Effector memory CD4-positive, alpha-beta T cell (primary cell): ENCODE results near the gene LYPD6.
"Not testable (repeated sequence)": the region's sequence is repeated elsewhere in the genome, so short reads cannot be mapped to it uniquely, and the experiment has no call there.

Experiments used
- DNase-seq, 3 donors: peaks; one replicate each; pipeline ENCODE4 v3.0.0-alpha.2; 2020
- H3K27ac ChIP-seq: 2 replicates; pipeline ENCODE4 v1.7.0; 2013; ENCODE audit warnings: mild to moderate bottlenecking, low read length, moderate library complexity; ENCODE audit not compliant: insufficient read depth, poor library complexity, severe bottlenecking
- H3K27me3 ChIP-seq: replicated peaks from 2 replicates; pipeline ENCODE4 v1.7.0; 2013; ENCODE audit warnings: mild to moderate bottlenecking, low read length; ENCODE audit not compliant: insufficient read depth, control insufficient read depth, poor library complexity, severe bottlenecking
- H3K36me3 ChIP-seq: 2 replicates; pipeline ENCODE4 v1.7.0; 2013; ENCODE audit warnings: mild to moderate bottlenecking, low read length, moderate library complexity; ENCODE audit not compliant: control insufficient read depth, insufficient read depth
- H3K4me1 ChIP-seq: 2 replicates; pipeline ENCODE4 v1.7.0; 2013; ENCODE audit warnings: low read length, mild to moderate bottlenecking; ENCODE audit not compliant: control insufficient read depth, insufficient read depth, poor library complexity, severe bottlenecking
- H3K4me3 ChIP-seq: 2 replicates; pipeline ENCODE4 v1.7.0; 2013; ENCODE audit warnings: low read length, low read depth, mild to moderate bottlenecking; ENCODE audit not compliant: insufficient read depth, poor library complexity, severe bottlenecking
- H3K9me3 ChIP-seq: 2 replicates; pipeline ENCODE4 v1.7.0; 2013; ENCODE audit warnings: mild to moderate bottlenecking, low read length, moderate library complexity; ENCODE audit not compliant: control insufficient read depth

Gene LYPD6

GRCh38 chr2:149486664-149487063 lies 156.3 kb downstream of the LYPD6 start:
- Histone ChIP-seq H3K4me1 (no peaks in the 10 kb centered on the region), H3K4me3 (no peak overlapping the region), H3K27me3 (no peaks in the 10 kb centered on the region), H3K27ac (no peak overlapping the region), H3K9me3 (no peaks in the 10 kb centered on the region), H3K36me3 (no peaks in the 10 kb centered on the region)
- DNase-seq, result no peak

DNA sequence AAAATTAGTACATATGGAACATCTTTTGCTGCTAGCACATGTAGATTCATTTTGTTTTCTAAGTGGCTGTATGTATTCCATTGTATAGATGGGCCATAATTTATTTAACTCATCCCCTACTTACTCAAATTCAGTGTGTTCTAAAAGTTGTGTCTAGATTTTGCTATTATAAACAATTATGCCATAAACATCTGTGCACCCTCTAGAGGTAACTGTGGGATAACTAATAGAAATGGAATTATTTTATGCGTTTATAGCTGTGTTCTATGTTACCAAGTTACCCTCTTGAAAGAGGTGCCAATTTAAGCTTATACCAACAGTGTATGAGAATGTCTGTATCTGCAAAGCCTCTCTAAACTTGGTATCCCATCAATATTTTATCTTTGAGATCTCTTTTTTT lies 156.8 kb downstream of the LYPD6 start:
- no peaks in the 10 kb centered on the region for H3K4me1 ChIP-seq
- H3K4me3 ChIP-seq, result no peak overlapping the region
- H3K9me3 ChIP-seq, result no peaks in the 10 kb centered on the region
- no peaks in the 10 kb centered on the region for H3K27me3 ChIP-seq
- no peak for DNase-seq
- no peaks in the 10 kb centered on the region for H3K36me3 ChIP-seq
- H3K27ac ChIP-seq, result no peak overlapping the region

- Histone ChIP-seq H3K27me3 (no peaks in the 10 kb centered on the region), H3K4me3 (no peak overlapping the region), H3K36me3 (no peaks in the 10 kb centered on the region), H3K27ac (no peak overlapping the region), H3K9me3 (no peaks in the 10 kb centered on the region), H3K4me1 (no peaks in the 10 kb centered on the region)
- DNase-seq, result no peak
Measured at GRCh38 chr2:149488706-149489440, 158.5 kb downstream of the LYPD6 start.

- no peaks in the 10 kb centered on the region for H3K9me3 ChIP-seq
- H3K27me3 ChIP-seq, result no peaks in the 10 kb centered on the region
- H3K36me3 ChIP-seq, result no peaks in the 10 kb centered on the region
- H3K4me3 ChIP-seq, result no peak overlapping the region
- no peaks in the 10 kb centered on the region for H3K4me1 ChIP-seq
- H3K27ac ChIP-seq, result no peak overlapping the region
- no peak for DNase-seq
Measured at GRCh38 chr2:149489452-149489851, 159.1 kb downstream of the LYPD6 start.

- H3K4me1 ChIP-seq, result no peaks in the 10 kb centered on the region
- H3K27me3 ChIP-seq, result no peaks in the 10 kb centered on the region
- DNase-seq, result no peak
- no peaks in the 10 kb centered on the region for H3K9me3 ChIP-seq
- H3K27ac ChIP-seq, result no peak overlapping the region
- no peak overlapping the region for H3K4me3 ChIP-seq
- no peaks in the 10 kb centered on the region for H3K36me3 ChIP-seq
Measured at GRCh38 chr2:149490296-149490695, 159.9 kb downstream of the LYPD6 start.

GRCh38 chr2:149492923-149493322 lies 162.5 kb downstream of the LYPD6 start:
- Histone ChIP-seq H3K27me3 (no peaks in the 10 kb centered on the region), H3K4me1 (no peaks in the 10 kb centered on the region), H3K9me3 (no peaks in the 10 kb centered on the region), H3K36me3 (no peaks in the 10 kb centered on the region), H3K4me3 (no peak overlapping the region), H3K27ac (no peak overlapping the region)
- no peak for DNase-seq

DNA sequence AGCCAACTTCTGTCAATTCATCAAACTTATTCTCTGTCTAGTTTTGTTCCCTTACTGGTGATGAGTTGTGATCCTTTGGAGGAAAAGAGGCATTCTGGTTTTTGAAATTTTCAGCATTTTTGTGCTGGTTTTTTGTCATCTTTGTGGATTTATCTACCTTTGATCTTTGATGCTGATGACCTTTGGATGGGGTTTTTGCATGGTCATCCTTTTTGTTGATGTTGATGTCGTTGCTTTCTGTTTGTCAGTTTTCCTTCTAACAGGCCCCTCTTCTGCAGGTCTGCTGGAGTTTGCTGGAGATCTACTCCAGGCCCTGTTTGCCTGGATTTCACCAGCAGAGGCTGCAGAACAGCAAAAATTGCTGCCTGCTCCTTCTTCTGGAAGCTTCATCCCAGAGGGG lies 168.8 kb downstream of the LYPD6 start:
- H3K36me3 ChIP-seq, H3K27ac ChIP-seq, H3K9me3 ChIP-seq, DNase-seq, H3K4me3 ChIP-seq, H3K27me3 ChIP-seq, H3K4me1 ChIP-seq: not testable (repeated sequence)

GRCh38 chr2:149506808-149507207 lies 176.4 kb downstream of the LYPD6 start:
- H3K36me3 ChIP-seq, H3K4me3 ChIP-seq, DNase-seq, H3K4me1 ChIP-seq, H3K9me3 ChIP-seq, H3K27ac ChIP-seq, H3K27me3 ChIP-seq: not testable (repeated sequence)

DNA sequence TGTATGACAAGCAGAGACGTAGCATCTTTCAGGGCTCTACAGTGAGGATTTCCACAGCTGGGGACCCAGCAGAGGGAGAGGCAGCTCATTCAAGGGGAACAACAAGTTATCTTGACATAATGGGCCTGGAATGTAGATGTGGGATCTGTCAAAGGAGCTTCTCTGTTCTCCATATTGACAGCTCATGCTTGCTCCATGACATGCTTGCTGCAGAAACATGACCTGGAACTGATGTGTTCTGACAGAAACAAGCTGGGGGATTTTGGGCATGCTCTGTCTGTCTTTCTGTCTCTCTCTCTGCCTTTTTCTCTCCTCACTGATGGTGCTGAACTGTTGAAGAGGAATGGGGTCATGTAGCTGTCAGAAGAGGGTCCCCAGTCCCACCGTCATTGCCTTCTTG lies 177.6 kb downstream of the LYPD6 start:
- DNase-seq, result no peak
- no peaks in the 10 kb centered on the region for H3K9me3 ChIP-seq
- no peaks in the 10 kb centered on the region for H3K27me3 ChIP-seq

GRCh38 chr2:149513461-149513860 lies 183.1 kb downstream of the LYPD6 start:
- no peaks in the 10 kb centered on the region for H3K9me3 ChIP-seq
- H3K27ac ChIP-seq, result no peak overlapping the region
- H3K27me3 ChIP-seq, result no peaks in the 10 kb centered on the region
- H3K4me3 ChIP-seq, result no peak overlapping the region
- no peaks in the 10 kb centered on the region for H3K4me1 ChIP-seq
- H3K36me3 ChIP-seq, result no peaks in the 10 kb centered on the region
- no peak for DNase-seq

More for the DNA sequence above, 177.6 kb downstream of the LYPD6 start:
- Histone ChIP-seq H3K27ac (no peak overlapping the region), H3K4me3 (no peak overlapping the region), H3K36me3 (no peaks in the 10 kb centered on the region), H3K4me1 (no peaks in the 10 kb centered on the region)
